Peyer's patch (tissue), 4 donors: Measurements from ENCODE around the gene MAP4K3. TPM values are rescaled to one million over a fixed set of nuclear protein-coding genes. Genes with fewer than 3 reads are reported as not detected.
A peak's percentile ranks its signal among the peaks of the same experiment; 100 is the strongest.
"Not testable (repeated sequence)": the region's sequence is repeated elsewhere in the genome, so short reads cannot be mapped to it uniquely, and the experiment has no call there.

Source experiments
- DNase-seq, 3 donors: peaks; one replicate each; pipeline ENCODE4 v3.0.0-alpha.2; 2017 to 2019
- H3K27ac ChIP-seq, 4 donors: fragments of 200-600 bp; sonication (generic); one replicate each; pipeline ENCODE4 v1.5.1; 2016 to 2019
- H3K27me3 ChIP-seq, 2 donors: fragments of 200-600 bp; sonication (generic); one replicate each; pipeline ENCODE4 v1.5.1; 2019
- H3K36me3 ChIP-seq, 3 donors: fragments of 200-600 bp; sonication (generic); one replicate each; pipeline ENCODE4 v1.5.1; 2016 to 2019
- H3K4me1 ChIP-seq, 4 donors: fragments of 200-600 bp; sonication (generic); one replicate each; pipeline ENCODE4 v1.5.1; 2016 to 2019
- H3K4me3 ChIP-seq, 4 donors: fragments of 200-600 bp; sonication (generic); 1 replicate in 3 of 4; 2 replicates in 1 of 4; pipeline ENCODE4 v1.5.1; 2016 to 2019; ENCODE audit warnings: mild to moderate bottlenecking in 1 of 4
- H3K9me3 ChIP-seq, 4 donors: fragments of 200-600 bp; sonication (generic); one replicate each; pipeline ENCODE4 v1.5.1; 2016 to 2019; ENCODE audit warnings: mild to moderate bottlenecking in 1 of 4
- CTCF ChIP-seq, 6 experiments: fragments of 450-650 bp in 4 of 6; fragments of 200-600 bp in 2 of 6; sonication (generic) in 1 of 6; IDR thresholded peaks; one replicate each; pipeline ENCODE4 v1.5.1; 2017 to 2019; ENCODE audit warnings: antibody characterized with exemption in 6 of 6, mild to moderate bottlenecking in 3 of 6, moderate library complexity in 1 of 6
- POLR2A ChIP-seq, 2 donors: fragments of 450-650 bp; IDR thresholded peaks; one replicate each; pipeline ENCODE4 v1.5.1; 2017; ENCODE audit warnings: antibody characterized with exemption in 2 of 2, mild to moderate bottlenecking in 2 of 2, moderate library complexity in 2 of 2
- total RNA-seq, 4 donors: library from RNA; depleted of rRNA; stranded (reverse); fragments of >200 nt; gene quantifications; one replicate each; pipeline ENCODE4 v1.1.0, GENCODE V29; 2016

The MAP4K3 gene
- total RNA-seq, 4 donors from 2014 or later: 41.3 to 80.9 (median 43.9) TPM

- no peaks in the 10 kb centered on the region for H3K4me1 ChIP-seq
- TF ChIP-seq POLR2A (IDR thresholded peaks at IDR 0.05) (no peak), CTCF (IDR thresholded peaks at IDR 0.05) (no peak)
- no peaks in the 10 kb centered on the region for H3K27me3 ChIP-seq
- H3K9me3 ChIP-seq: no peaks in the 10 kb centered on the region
- DNase-seq: no peak
- no peak overlapping the region for H3K27ac ChIP-seq
- H3K36me3 ChIP-seq: peaks cover 0 to 31% (median 0%) of the 10 kb centered on the region in 3 donors
- H3K4me3 ChIP-seq: no peak overlapping the region
Observed at GRCh38 chr2:39247512-39248043, 189.5 kb downstream of the MAP4K3 start.

GRCh38 chr2:39246382-39246980 is 190.6 kb downstream of the MAP4K3 start:
- H3K36me3 ChIP-seq: peaks cover 0 to 20% (median 0%) of the 10 kb centered on the region in 3 donors
- no peak overlapping the region for H3K27ac ChIP-seq
- H3K27me3 ChIP-seq: no peaks in the 10 kb centered on the region
- H3K4me1 ChIP-seq: no peaks in the 10 kb centered on the region
- H3K4me3 ChIP-seq: no peak overlapping the region
- DNase-seq: no peak
- H3K9me3 ChIP-seq: no peaks in the 10 kb centered on the region
- TF ChIP-seq POLR2A (IDR thresholded peaks at IDR 0.05): no peak
- TF ChIP-seq CTCF (IDR thresholded peaks at IDR 0.05): no peak

GRCh38 chr2:39244963-39245625 is 192.0 kb downstream of the MAP4K3 start:
- H3K36me3 ChIP-seq, H3K9me3 ChIP-seq, H3K27me3 ChIP-seq, H3K4me1 ChIP-seq, H3K27ac ChIP-seq: not testable (repeated sequence)
- DNase-seq: peak in 1 of 3 donors; percentile 62
- H3K4me3 ChIP-seq: peak overlapping the region; percentile 18 to 24 (median 20)

GRCh38 chr2:39244241-39244862 is 192.7 kb downstream of the MAP4K3 start:
- peak overlapping the region in 3 of 4 donors; percentile 3 to 31 (median 31) for H3K4me3 ChIP-seq
- H3K36me3 ChIP-seq, H3K9me3 ChIP-seq, H3K27ac ChIP-seq, H3K4me1 ChIP-seq, DNase-seq, H3K27me3 ChIP-seq: not testable (repeated sequence)

- H3K4me3 ChIP-seq: peak within 1 kb of the TSS; percentile 18 to 31 (median 26)
- DNase-seq: peak in 1 of 3 donors; percentile 58
Observed at GRCh38 chr2:39243469-39244123, 193.5 kb downstream of the MAP4K3 start, which contains the start of gene CDKL4. TSS of gene CDKL4 (minus strand) at chr2:39243970.

More at GRCh38 chr2:39243469-39244123, 193.5 kb downstream of the MAP4K3 start, which contains the start of gene CDKL4:
- H3K36me3 ChIP-seq: no peaks in the 10 kb centered on the region
- TF ChIP-seq POLR2A (IDR thresholded peaks at IDR 0.05) (no peak), CTCF (IDR thresholded peaks at IDR 0.05) (no peak)
- H3K27me3 ChIP-seq: no peaks in the 10 kb centered on the region
- H3K27ac ChIP-seq: no peak within 1 kb of the TSS
- no peaks in the 10 kb centered on the region for H3K4me1 ChIP-seq
- H3K9me3 ChIP-seq: no peaks in the 10 kb centered on the region
